Fibroblast of the conjunctiva (primary cell): ENCODE measurements around the gene KIF26B.

Source experiments
- DNase-seq: peaks from one replicate; pipeline ENCODE4 v3.0.0-alpha.2; 2010; ENCODE audit warnings: low read depth

The KIF26B gene

DNA sequence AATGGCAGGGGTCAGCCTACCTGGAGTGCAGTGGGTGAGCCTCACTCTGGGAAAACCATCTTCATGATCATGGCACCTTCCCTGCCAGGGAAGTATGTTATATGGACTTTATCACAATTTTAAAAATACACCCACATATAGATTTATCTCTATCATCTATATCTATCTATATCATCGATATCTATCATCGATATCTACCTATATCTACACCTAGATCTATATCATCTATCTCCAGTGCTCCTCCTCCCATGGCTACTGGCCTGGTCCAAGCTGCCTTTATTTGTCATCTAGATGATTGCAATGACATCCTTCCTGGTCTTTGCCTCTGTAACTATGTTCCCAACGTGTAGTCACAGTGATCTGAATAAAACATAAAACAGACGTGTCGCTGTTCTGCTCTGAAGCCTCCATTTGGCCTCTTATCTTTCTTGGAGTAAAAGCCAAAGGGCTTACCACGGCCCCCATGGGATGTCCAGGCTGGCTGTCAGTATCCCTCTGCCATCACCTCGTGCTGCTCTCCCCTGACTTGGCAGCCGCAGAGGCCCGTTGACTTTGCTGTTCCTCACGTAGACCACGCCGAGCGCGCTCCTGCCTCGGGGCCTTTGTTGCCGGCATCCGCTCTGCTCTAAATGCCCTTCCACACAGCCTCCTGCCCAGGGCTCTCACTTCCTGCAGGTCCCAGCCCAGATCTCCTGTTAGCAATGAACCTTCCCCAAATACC is 20.6 kb upstream of the KIF26B start:
- DNase-seq = no peak

GRCh38 chr1:245142171-245142798 is 12.5 kb upstream of the KIF26B start:
- no peak for DNase-seq

- no peak for DNase-seq
Observed at GRCh38 chr1:245142976-245143375, 11.8 kb upstream of the KIF26B start.

DNA sequence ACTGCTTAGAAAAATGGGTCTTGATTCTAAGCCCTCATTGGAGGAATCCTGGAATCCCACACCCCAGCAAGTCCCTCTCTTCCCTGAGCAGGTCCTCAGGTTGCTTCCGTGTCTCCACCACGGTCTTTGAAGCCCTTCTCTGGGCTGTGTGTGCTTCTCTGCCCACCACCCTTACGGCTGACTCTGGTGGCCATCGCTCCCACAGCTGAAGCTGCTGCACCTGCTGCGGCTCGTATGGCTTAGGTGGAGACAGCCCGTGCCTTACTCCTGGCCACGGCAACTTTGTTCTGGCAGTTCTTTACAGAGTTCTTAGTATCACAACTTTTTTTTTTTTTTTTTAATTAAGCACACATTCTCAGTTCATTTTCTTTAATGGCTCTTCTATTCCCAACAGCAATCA is 10.9 kb upstream of the KIF26B start:
- DNase-seq = no peak

DNA sequence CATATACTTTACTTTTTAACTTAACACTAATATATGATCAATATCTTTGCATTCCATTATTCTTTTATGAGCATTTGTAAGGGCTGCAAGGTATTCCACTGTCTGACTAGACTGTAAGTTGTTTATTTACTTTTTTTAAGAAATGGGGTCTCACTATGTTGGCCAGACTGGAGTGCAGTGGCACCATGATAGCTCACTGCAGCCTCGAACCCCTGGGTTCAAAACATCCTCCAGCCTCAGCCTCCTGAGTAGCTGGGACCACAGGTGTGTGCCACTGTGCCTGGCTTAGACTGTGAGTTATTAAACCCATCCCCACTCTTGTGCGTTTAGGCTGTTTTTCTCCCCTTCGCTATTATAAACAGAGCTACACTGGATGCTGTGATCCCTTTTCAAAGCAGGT is 6.7 kb upstream of the KIF26B start:
- no peak for DNase-seq

- no peak for DNase-seq
Observed at GRCh38 chr1:245148861-245149260, 5.9 kb upstream of the KIF26B start.

- DNase-seq = peak; percentile 52
Observed at GRCh38 chr1:245153081-245153551, 1.7 kb upstream of the KIF26B start.

DNA sequence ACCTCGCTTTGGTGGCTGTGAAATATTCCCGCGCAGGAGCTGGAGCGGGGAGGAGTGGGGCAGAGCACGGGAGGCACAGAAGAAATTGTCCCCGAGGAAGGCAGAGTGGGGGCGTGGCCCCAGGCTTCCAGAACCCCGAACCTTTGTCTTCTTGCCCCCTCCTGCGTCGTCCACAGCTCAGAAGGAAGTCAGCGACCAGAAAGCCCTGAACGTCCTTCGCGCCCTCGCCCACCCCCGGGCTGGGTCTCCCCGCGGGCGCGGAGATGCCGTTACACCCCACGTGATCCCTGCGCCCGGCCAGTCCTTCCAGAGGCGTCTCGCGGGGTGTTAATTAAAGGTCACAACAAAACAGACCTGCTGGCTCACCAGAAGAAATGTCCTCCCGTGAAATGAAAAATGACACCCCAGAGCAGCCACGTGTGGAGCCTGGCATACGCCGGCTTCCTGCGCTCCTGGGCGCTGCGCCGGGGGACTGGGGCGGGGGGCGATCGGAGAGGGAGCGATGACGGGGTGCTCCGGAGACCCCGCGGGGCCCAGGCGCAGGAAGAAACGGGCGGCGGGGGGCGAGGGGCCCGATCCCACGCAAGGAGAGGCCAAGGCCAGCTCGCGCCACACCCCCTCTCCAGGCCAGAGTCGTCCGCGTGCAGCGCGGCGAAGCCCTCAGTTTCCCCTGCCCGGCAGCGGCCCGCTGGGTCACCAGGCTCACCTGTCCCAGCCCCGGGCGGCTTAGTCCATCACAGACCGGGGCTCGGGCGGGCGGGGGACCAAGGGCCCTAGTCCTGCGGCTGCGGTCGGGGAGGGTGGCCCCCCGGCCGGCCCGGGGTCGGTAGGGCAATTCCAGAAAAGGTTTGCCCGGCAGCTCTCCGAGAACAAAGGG is 995 bp upstream of the KIF26B start:
- no peak for DNase-seq

DNA sequence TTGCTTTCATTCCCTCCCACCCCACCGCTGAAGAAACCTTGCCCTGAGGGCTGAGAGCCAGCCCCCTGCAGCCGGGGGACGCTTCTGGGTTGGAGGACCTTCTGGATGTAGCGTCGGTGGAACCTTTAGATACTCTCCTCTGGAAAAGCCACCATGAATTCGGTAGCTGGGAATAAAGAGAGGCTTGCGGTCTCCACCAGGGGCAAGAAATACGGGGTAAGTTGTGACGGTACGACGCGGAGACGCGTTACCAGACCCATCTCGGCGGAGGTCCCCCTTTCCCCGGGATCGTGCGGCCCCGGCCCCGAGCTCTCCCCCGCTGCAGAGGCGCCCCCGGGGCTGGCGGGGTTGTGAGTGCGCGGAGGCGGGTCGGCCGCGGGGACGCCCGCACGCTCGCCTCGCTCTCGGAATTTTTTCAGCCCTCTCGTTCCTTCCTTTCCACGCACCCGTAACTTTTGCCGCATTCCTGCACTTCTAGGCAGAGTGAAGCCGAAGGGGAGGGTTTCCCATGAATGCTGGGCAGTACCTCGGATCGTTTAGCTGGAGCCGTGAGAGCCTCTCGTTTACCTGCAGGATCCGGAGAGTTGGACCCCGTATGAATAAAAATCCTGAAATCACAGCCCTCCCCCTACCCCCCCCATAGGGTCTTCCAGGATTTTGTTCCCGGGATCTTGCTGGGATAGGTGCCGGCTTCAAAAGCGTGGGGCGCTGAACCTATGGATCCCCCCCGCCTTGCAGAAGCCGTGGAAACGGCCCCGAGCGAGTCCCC is 671 bp downstream of the KIF26B start:
- no peak for DNase-seq

DNA sequence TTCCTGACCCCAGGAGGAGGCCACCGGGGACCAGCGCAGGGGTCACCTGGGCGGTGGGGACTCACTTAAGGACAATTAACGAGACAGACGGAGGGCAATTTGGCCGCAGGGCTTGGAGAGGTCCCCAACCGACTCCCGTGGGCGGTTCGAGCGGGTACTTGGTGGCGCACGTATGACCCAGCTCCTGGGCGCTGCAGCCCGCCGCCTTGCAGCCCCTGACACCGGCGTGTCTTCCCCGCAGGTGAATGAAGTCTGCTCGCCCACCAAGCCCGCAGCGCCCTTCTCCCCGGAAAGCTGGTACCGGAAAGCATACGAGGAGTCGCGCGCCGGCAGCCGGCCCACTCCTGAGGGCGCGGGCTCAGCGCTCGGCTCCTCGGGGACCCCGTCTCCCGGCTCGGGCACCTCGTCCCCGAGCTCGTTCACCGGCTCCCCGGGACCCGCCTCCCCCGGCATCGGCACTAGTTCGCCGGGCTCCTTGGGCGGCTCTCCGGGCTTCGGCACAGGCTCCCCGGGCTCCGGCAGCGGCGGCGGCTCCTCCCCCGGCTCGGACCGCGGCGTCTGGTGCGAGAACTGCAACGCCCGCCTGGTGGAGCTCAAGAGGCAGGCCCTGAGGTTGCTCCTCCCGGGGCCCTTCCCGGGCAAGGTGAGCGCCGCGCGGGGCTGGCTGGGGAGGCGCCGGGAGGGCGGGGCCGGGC is 1.4 kb downstream of the KIF26B start:
- DNase-seq = peak; percentile 43

GRCh38 chr1:245156736-245157505 is 2.1 kb downstream of the KIF26B start:
- no peak for DNase-seq

GRCh38 chr1:245158913-245159312 is 4.1 kb downstream of the KIF26B start:
- no peak for DNase-seq

DNA sequence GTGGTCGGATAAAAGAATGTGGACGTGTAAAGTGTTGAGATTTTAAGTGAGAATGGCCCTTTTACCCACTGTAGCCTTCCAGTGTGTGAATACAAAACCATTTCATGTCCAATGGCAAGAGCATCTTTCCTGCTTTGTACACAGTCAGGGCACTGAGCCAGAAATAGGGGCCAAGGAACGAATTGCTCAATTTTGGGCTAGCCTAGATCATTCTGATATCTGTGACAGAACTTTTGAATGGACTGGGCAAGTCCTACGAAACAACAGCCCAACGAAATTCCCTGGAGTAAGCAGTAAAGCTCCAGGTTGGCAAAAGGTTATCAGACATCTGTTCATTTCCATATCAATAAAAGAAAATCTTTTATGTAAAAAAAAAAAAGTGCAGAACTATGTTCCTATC is 5.5 kb downstream of the KIF26B start:
- no peak for DNase-seq

DNA sequence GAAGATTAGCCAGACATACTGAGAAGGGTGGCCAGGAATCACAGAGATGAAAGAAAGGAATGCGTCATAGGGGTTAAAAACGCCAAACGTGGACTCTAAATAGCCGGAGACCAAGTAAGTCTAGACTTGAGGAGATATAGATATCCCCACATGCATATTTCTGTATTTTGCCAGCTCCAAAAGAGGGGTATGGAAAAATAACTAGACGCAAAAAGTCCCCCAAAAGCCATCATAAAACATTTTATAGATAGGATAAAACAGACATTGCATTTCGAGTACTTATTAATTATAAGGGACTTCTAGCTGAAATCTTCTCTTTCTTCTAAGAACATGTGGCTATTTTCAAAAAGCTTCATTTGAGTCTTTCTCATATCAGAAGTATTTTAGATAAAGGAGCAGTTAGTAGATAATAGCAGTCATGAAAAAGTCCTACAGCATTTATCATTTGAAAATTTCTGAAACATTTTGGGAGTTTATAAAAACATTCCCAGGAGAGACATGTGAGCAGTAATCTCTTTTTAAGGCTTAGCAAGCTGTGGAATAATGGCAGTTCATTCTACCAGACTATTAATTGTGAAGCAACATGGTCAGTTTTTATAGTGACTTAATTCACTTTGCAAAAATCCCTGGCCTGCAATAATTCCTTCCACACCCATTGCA is 6.1 kb downstream of the KIF26B start:
- no peak for DNase-seq

DNA sequence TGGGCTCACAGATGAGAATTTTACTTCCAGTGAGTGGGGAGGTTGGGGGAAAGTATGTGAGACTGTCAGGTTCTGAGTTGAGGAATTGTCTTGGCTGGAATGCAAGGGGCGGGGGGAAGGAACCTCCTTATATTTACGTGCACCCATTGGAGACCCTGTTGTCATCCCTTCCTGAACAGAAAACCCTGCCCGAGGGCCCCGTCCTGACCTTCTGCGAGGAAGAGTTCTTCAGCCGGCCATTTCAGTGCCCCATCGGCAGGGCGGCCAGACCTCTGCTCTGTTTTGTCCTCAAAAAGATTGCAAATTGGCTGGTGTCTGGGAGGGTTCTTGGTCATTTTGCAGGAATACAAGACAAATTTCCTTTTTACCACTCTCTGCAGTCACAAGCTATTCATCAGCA is 7.1 kb downstream of the KIF26B start:
- no peak for DNase-seq

DNA sequence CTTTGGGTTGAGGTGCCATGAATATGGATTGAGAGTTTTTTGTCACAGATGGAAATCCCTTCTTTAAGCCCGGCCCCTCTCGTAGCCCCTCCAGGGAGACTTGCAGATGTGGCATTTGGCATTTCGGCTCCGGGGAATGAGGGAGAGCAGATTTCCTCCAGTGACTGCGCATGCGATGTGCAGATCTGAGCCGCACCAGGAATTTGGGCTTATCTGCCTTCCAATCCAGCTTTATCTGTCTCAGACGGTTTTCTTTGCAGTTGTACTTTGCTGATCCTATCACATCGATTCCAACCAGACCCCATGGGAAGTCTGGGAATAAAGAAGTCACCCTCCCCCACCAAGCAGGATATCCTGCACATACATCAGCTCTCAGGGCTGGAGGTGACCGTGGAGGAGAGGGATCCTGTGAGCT is 11.7 kb downstream of the KIF26B start:
- DNase-seq = no peak

- DNase-seq = no peak
Observed at GRCh38 chr1:245168086-245168485, 13.3 kb downstream of the KIF26B start.

- no peak for DNase-seq
Observed at GRCh38 chr1:245168906-245169305, 14.1 kb downstream of the KIF26B start.

GRCh38 chr1:245169376-245169775 is 14.6 kb downstream of the KIF26B start:
- no peak for DNase-seq

DNA sequence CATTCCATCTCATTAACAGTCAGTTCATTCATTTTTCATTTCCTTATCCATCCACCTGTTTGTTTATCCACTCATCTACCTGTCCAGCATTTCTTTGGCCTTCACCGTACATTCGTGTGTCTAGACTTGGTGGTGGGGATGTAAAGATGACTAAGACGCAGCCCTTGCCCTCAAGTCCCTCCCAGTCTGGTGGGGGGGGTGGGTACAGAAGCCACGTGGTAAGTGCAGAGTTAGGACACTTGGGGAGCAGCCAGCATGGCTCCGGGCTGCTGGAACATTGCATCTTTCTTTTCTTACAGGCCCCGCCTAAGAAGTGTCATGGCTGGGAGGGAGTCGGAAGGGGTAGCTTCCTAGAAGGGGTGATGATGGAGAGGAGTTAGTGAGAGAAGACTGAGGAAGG is 17.2 kb downstream of the KIF26B start:
- DNase-seq = no peak
